Measurements from ENCODE around the gene CDCA3. TPM values are rescaled to one million over a fixed set of nuclear protein-coding genes. Genes with fewer than 3 reads are reported as not detected.
"Not testable (repeated sequence)": the region's sequence is repeated elsewhere in the genome, so short reads cannot be mapped to it uniquely, and the experiment has no call there.

CDCA3 gene
- total RNA-seq, 1 experiment from 2014 or later, result 57.1 TPM

GRCh38 chr12:6888360-6888759, 37.3 kb upstream of the CDCA3 start:
- H3K36me3 Mint-ChIP-seq (ENCODE audit: insufficient read depth, unreplicated experiment), result peaks cover 17% of the 10 kb centered on the region

GRCh38 chr12:6887460-6887859, 36.4 kb upstream of the CDCA3 start:
- BruUV-seq (replicated peaks), result no TSS peak
- no peak overlapping the region for H3K27ac Mint-ChIP-seq (ENCODE audit: unreplicated experiment)
- peaks cover 17% of the 10 kb centered on the region for H3K36me3 Mint-ChIP-seq (ENCODE audit: insufficient read depth, unreplicated experiment)
- no peak for DNase-seq
- H3K4me1 Mint-ChIP-seq (ENCODE audit: low read depth, unreplicated experiment), result peaks cover 32% of the 10 kb centered on the region
- no peak overlapping the region for H3K4me3 Mint-ChIP-seq (ENCODE audit: low read depth, unreplicated experiment)
- no peaks in the 10 kb centered on the region for H3K9me3 Mint-ChIP-seq (ENCODE audit: low read depth, unreplicated experiment)
- TF ChIP-seq CTCF (IDR thresholded peaks at IDR 0.05; ENCODE audit: unreplicated experiment), result no peak
- no peaks in the 10 kb centered on the region for H3K27me3 Mint-ChIP-seq (ENCODE audit: unreplicated experiment)
- CTCF ChIA-PET, result interaction anchor here (1.2 to 1.4 kb wide), 2 partner anchors 18 to 38 kb away, joined by 3 to 4 read pairs; no protein-coding TSS in a partner anchor
- intact Hi-C loops (cut with micrococcal nuclease; ENCODE audit: unreplicated experiment), result no loop called here

More at GRCh38 chr12:6888360-6888759, 37.3 kb upstream of the CDCA3 start:
- Mint-ChIP-seq H3K9me3 (ENCODE audit: low read depth, unreplicated experiment) (no peaks in the 10 kb centered on the region), H3K27me3 (ENCODE audit: unreplicated experiment) (no peaks in the 10 kb centered on the region), H3K4me1 (ENCODE audit: low read depth, unreplicated experiment) (peaks cover 32% of the 10 kb centered on the region), H3K27ac (ENCODE audit: unreplicated experiment) (no peak overlapping the region), H3K4me3 (ENCODE audit: low read depth, unreplicated experiment) (no peak overlapping the region)
- CTCF ChIA-PET, result interaction anchor here (0.7 to 1.4 kb wide), 2 partner anchors 19 to 53 kb away, joined by 3 read pairs; no protein-coding TSS in a partner anchor
- TF ChIP-seq CTCF (IDR thresholded peaks at IDR 0.05; ENCODE audit: unreplicated experiment), result no peak
- no peak for DNase-seq
- intact Hi-C loops (cut with micrococcal nuclease; ENCODE audit: unreplicated experiment), result no loop called here
- BruUV-seq (replicated peaks), result no TSS peak

- BruUV-seq (replicated peaks); H3K27me3 Mint-ChIP-seq (ENCODE audit: unreplicated experiment); H3K9me3 Mint-ChIP-seq (ENCODE audit: low read depth, unreplicated experiment); intact Hi-C loops (cut with micrococcal nuclease; ENCODE audit: unreplicated experiment); DNase-seq; H3K4me3 Mint-ChIP-seq (ENCODE audit: low read depth, unreplicated experiment): not testable (repeated sequence)
- CTCF ChIA-PET, result interaction anchor here (1.2 to 1.4 kb wide), 2 partner anchors 17 to 39 kb away, joined by 3 to 4 read pairs; no protein-coding TSS in a partner anchor
- peaks cover 13% of the 10 kb centered on the region for H3K36me3 Mint-ChIP-seq (ENCODE audit: insufficient read depth, unreplicated experiment)
- H3K4me1 Mint-ChIP-seq (ENCODE audit: low read depth, unreplicated experiment), result peaks cover 26% of the 10 kb centered on the region
- peak overlapping the region; percentile 87 for H3K27ac Mint-ChIP-seq (ENCODE audit: unreplicated experiment)
These were observed 35.3 kb upstream of the CDCA3 start for GRCh38 chr12:6886206-6886999.

- Mint-ChIP-seq H3K4me1 (ENCODE audit: low read depth, unreplicated experiment) (peaks cover 23% of the 10 kb centered on the region), H3K36me3 (ENCODE audit: insufficient read depth, unreplicated experiment) (no peaks in the 10 kb centered on the region), H3K27ac (ENCODE audit: unreplicated experiment) (no peak overlapping the region), H3K27me3 (ENCODE audit: unreplicated experiment) (no peaks in the 10 kb centered on the region), H3K9me3 (ENCODE audit: low read depth, unreplicated experiment) (no peaks in the 10 kb centered on the region), H3K4me3 (ENCODE audit: low read depth, unreplicated experiment) (no peak overlapping the region)
- intact Hi-C loops (cut with micrococcal nuclease; ENCODE audit: unreplicated experiment), result no loop called here
- no peak for TF ChIP-seq CTCF (IDR thresholded peaks at IDR 0.05; ENCODE audit: unreplicated experiment)
- no peak for DNase-seq
- CTCF ChIA-PET, result no interaction called here
- no TSS peak for BruUV-seq (replicated peaks)
These were observed 33.5 kb upstream of the CDCA3 start for GRCh38 chr12:6884539-6884938.

GRCh38 chr12:6883683-6884082, 32.6 kb upstream of the CDCA3 start:
- intact Hi-C loops (cut with micrococcal nuclease; ENCODE audit: unreplicated experiment), result no loop called here
- Mint-ChIP-seq H3K36me3 (ENCODE audit: insufficient read depth, unreplicated experiment) (no peaks in the 10 kb centered on the region), H3K27me3 (ENCODE audit: unreplicated experiment) (no peaks in the 10 kb centered on the region), H3K9me3 (ENCODE audit: low read depth, unreplicated experiment) (no peaks in the 10 kb centered on the region), H3K27ac (ENCODE audit: unreplicated experiment) (no peak overlapping the region), H3K4me1 (ENCODE audit: low read depth, unreplicated experiment) (peaks cover 23% of the 10 kb centered on the region), H3K4me3 (ENCODE audit: low read depth, unreplicated experiment) (no peak overlapping the region)
- TF ChIP-seq CTCF (IDR thresholded peaks at IDR 0.05; ENCODE audit: unreplicated experiment), result no peak
- no TSS peak for BruUV-seq (replicated peaks)
- DNase-seq, result no peak
- CTCF ChIA-PET, result no interaction called here
